GM19099 (cell line): ENCODE results near the gene PCDH9.

Experiments used
- POLR2A ChIP-seq: IDR thresholded peaks from 3 replicates; pipeline ENCODE4 v1.6.1; 2011; ENCODE audit warnings: low read depth; ENCODE audit not compliant: insufficient read length; ENCODE audit errors: extremely low read depth

The PCDH9 gene

DNA sequence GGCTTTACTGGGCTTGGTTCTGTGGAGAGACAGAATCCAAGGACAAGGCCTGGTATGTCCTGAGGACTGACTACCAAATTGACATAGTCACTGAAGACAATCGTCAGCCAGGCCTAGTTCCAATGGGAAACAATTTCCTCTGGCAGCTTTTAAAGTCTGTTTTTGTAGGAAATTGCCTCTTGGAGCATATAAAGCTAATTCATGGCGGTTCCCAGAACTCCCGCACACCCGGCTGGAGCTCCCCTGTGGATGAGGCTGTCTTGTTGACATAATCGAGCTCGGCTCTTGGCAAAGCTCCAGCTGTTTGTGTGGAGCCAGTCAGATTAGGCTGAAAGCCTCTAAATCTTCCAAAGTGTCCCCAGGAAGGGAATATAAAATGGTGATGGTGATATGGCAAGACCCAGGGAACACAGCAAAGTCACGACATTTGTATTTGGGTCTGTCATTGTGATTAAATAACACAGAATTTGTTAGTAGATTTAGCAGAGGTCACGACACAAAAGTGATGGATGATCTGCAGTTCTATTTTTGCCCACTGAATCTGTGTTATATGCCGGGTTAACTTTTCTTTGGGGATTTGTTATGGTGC lies 395.0 kb downstream of the PCDH9 start:
- TF ChIP-seq POLR2A = no peak

DNA sequence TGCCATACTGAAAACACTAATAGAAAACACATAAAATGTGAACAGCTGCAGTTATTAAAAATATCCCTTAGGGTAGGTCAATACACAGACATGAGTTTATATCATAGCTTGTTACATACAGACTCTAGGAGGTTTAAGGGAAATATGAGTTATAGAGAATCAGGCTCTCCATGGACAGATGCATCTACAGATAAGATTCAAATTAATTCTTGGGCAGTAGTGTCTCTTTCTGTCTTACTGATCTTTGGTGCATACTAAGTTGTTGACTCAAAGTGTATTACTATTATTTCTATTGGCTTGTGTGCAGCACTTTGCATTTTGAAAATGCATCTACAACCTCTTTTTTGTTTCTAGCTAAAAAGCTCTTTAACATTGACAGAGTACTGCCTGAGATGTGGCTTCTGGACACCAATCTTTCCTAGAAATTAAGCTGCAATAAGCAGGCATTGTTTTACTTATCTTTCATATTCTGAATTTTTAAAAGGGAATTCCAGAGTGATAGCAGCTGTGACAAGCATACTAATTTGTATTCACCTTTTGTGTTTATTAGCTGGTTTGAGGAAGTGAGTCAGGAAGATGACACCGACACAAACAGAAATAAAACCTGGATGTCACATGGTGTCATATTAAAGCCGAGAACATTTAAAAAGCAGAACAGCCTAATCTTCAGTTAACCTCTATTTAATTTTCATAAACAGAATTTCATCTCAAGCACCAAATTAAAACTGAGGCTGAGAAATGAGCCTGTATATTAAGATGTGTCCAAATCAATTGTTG lies 399.0 kb downstream of the PCDH9 start:
- no peak for TF ChIP-seq POLR2A

GRCh38 chr13:66829803-66830202 lies 400.3 kb downstream of the PCDH9 start:
- TF ChIP-seq POLR2A = no peak

- no peak for TF ChIP-seq POLR2A
Measured at GRCh38 chr13:66826398-66826797, 403.7 kb downstream of the PCDH9 start.

GRCh38 chr13:66821551-66821950 lies 408.6 kb downstream of the PCDH9 start:
- TF ChIP-seq POLR2A = no peak

DNA sequence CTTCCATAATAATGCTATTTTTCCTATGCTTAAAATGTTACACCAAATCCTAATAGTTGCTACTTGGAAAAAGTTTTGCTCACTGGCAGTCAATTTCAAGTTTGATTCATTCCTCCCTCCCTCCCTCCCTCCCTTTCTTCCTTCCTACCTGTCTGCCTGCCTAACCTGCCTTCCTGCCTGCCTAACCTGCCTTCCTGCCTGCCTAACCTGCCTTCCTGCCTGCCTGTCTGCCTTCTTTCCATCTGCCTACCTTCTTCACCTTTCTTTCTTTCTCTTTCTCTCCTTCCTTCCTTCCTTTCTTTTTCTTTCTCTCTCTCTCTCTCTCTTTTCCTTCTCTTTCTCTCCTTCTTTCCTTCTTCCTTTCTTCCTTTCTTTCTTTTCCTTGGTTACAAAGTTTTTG lies 418.7 kb downstream of the PCDH9 start:
- no peak for TF ChIP-seq POLR2A

DNA sequence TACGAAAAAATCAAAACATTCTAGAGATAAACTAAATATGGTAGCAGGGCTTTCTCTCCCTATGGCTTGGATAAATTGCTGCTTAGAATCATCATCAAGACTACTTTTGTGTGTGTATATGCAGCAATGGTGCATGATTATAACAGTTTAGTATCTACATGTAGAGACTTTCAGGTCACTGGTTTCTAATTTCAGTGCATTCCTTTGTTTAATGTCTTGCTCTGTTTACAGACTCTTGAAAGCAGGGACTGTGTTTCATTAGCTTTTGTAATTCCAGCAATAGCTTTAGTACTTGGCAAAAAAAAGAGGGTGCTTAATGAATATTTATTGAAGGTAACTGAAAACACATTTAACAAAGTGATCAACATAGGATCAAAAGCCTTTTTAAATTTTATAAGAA lies 420.7 kb downstream of the PCDH9 start:
- TF ChIP-seq POLR2A = no peak

DNA sequence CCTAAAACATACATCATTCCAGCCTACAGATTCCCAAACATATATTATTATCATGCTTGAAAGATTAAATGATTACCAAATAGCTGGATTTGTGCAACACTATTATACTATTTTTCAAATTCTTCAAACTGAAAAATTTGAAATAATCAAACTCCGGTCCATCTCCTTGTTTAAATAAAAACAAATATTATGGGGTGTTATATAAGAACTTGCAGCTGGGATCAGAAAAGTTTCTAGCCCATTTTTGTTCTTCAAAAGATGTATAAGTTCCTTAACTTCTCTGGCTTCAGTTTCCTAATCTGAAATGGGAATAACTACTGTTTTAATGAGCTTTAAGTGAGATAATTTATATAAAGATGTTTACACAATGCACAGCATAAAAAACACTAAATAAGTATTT lies 422.9 kb downstream of the PCDH9 start:
- no peak for TF ChIP-seq POLR2A

DNA sequence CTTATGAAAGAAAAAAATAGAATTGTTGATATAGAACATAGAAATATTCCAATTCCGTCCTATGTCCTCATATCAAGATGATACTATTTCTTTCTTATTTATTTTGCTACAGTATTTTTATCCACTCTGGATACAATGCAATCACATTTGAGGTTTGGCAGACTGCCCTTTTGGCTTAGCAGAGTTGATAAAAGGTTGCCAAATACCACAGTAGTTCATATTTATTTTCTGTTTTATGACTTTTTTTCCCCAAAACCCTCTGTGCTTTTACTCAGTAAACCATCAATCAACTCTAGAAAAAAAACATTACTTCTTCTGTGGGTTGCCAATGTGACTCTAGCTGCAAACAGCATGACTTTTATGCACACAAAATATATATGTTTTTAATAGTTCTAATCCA lies 424.5 kb downstream of the PCDH9 start:
- TF ChIP-seq POLR2A = no peak

GRCh38 chr13:66803808-66804456 lies 426.2 kb downstream of the PCDH9 start:
- TF ChIP-seq POLR2A = no peak

DNA sequence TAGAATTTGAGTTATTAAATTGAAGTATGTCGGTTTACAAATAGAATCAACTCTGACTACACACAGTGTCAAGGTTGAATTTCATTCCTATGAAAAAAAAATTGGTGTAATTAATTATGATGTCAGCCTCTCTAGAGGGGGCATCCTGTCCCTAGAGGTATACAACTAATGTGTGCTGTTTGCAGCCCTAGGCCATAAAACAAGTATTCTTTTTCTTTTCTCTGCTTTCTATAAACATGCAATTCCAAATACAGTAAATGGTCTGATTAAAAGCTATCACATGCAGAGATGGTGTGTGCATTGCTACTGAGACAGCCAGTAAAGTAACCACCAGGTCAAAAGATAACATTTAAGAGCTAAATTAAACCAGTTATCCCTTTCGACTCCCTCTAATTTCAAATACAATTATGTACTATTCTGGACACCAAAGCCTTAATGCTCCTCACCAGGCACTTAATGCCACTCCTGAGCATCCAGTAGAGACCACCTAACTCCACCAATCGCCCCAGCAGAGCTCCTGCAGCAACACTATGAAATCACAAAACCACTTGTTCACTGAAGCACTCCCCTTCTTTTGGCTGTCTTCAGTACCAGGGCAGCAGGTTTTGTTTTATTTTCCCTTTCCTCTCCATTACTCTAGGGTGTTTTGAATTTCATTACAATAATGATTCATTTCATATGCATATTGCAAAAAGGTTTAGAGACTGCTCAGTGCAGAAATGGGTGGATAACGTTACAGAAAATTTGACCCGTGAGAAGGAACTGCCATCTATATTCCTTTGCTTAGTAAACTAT lies 426.9 kb downstream of the PCDH9 start:
- TF ChIP-seq POLR2A = no peak

DNA sequence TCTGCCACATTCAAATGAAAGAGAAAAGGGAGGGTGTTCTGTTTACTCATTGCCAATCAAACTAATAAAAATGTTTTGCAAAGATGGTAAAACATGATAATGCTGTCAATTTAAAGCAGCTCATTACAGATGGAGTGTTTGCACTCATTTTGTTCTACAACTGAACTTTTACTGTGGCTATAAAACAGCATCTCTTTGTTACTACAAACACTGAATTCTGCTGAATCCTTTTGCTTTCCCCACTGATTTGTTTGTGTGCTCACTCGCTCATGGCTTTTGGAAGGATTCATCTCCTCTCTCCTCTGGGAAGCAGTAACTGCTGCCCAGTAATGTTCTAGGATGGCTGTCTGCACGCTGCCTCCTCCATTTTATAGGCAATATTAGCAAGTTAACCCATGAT lies 434.5 kb downstream of the PCDH9 start:
- TF ChIP-seq POLR2A = no peak

GRCh38 chr13:66794340-66795031 lies 435.6 kb downstream of the PCDH9 start:
- no peak for TF ChIP-seq POLR2A

- TF ChIP-seq POLR2A = no peak
Measured at GRCh38 chr13:66790861-66791260, 439.3 kb downstream of the PCDH9 start.

GRCh38 chr13:66781241-66781640 lies 448.9 kb downstream of the PCDH9 start:
- no peak for TF ChIP-seq POLR2A
